Fibroblast of the aortic adventitia (primary cell): ENCODE data around the gene CCDC74B. TPM values are rescaled to one million over a fixed set of nuclear protein-coding genes. Genes with fewer than 3 reads are reported as not detected.
A peak's percentile ranks its signal among the peaks of the same experiment; 100 is the strongest.
"Not testable (repeated sequence)": the region's sequence is repeated elsewhere in the genome, so short reads cannot be mapped to it uniquely, and the experiment has no call there.

ENCODE experiments used
- DNase-seq: peaks from one replicate; pipeline ENCODE4 v3.0.0-alpha.2; 2010; ENCODE audit warnings: low read depth
- H3K4me3 ChIP-seq: 2 replicates; pipeline ENCODE4 v1.5.1; 2011; ENCODE audit warnings: low read depth, mild to moderate bottlenecking, control low read depth, low read length, moderate library complexity
- total RNA-seq: library from RNA; depleted of rRNA; stranded (reverse); fragments of >200 nt; gene quantifications from 2 replicates; pipeline ENCODE4 v1.2.3, GENCODE V29; 2012; ENCODE audit warnings: low replicate concordance
- TF ChIP-seq, protein P1 (sequence below): IDR thresholded peaks from 2 replicates; pipeline ENCODE4 v1.5.1; 2011; ENCODE audit warnings: mild to moderate bottlenecking, low read length, control low read depth, inconsistent platforms; ENCODE audit not compliant: insufficient read depth

The CCDC74B gene
- total RNA-seq, 1 donor, result 12.2 TPM

GRCh38 chr2:130185436-130185835 lies 40.5 kb upstream of the CCDC74B start:
- H3K4me3 ChIP-seq, result no peak overlapping the region
- TF ChIP-seq, protein P1, sequence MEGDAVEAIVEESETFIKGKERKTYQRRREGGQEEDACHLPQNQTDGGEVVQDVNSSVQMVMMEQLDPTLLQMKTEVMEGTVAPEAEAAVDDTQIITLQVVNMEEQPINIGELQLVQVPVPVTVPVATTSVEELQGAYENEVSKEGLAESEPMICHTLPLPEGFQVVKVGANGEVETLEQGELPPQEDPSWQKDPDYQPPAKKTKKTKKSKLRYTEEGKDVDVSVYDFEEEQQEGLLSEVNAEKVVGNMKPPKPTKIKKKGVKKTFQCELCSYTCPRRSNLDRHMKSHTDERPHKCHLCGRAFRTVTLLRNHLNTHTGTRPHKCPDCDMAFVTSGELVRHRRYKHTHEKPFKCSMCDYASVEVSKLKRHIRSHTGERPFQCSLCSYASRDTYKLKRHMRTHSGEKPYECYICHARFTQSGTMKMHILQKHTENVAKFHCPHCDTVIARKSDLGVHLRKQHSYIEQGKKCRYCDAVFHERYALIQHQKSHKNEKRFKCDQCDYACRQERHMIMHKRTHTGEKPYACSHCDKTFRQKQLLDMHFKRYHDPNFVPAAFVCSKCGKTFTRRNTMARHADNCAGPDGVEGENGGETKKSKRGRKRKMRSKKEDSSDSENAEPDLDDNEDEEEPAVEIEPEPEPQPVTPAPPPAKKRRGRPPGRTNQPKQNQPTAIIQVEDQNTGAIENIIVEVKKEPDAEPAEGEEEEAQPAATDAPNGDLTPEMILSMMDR, result no peak
- no peak for DNase-seq

DNA sequence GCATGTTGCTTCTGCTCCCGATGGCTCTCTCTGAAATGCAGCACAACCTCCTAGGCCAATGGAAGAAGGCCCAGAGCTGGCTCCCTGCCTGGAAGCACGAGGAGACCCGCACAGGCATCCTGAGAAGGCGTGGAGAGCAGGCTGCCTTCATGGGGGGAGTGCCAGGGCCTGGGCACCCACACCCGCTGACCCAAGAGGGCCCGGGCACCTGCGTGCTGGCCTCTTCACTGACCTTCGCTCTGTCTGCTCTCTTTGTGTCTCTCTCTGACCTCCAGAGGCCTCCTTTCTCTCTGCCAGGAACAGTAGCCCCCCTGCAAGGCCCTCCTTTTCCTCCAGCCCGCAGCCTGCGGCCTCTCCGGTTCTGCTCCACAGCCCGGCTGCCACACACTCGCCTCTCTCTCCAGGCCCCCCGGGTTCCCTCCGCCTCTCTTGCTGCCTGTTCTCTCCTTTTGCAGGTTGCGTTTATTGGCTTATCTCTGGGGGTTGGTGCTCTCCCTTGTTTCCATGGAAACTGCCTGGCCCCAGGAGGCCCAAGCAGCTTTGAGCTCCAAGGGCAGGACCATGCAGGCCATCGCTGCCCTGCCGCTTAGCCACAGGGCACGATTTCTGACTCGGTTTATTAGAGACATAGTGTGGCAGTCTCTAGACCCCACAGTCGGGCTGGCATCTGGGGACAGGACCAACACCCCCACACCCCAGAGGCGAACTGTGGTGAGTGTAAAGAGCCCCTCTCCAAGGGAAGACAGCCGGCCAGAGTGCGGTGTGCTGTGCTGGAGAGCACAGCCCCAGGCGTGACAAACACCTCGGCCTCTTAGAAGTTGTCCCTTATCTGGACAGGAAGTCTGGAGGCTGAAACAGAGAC lies 38.8 kb upstream of the CCDC74B start:
- TF ChIP-seq, protein P1, result no peak
- DNase-seq, result peak; percentile 47
- H3K4me3 ChIP-seq, result peak overlapping the region; percentile 66

GRCh38 chr2:130182826-130183511 lies 38.1 kb upstream of the CCDC74B start:
- peak overlapping the region; percentile 66 for H3K4me3 ChIP-seq
- not testable (repeated sequence) for DNase-seq

DNA sequence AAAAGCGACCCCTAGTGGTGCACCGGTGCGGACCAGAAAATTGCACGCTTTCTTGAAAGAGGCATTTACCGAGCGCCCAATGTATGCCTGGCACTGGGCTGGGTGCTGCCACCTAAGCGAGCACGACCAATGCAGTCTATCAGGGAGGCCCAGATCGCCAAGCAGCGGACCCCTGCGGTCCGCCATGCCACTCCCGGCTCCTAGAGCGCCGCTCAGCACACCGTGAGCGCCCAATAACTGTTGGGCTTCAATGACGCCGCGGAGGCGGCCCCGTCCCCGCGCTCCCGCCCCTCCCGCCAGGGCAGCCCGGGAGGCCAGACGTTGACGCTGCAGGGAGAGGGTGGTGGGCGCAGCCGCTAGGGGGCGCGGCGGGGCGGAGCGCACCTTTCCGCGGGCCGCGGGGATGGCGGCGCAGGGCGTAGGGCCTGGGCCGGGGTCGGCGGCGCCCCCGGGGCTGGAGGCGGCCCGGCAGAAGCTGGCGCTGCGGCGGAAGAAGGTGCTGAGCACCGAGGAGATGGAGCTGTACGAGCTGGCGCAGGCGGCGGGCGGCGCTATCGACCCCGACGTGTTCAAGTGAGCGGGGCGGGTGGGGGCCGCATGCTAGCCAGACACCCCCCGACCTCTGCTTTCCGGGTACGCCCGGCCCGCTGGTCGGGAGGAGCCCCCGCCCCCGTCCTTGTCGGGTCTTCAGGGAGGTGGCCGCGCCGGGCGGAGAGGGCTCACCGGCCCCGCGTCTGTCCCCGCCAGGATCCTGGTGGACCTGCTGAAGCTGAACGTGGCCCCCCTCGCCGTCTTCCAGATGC lies 37.2 kb upstream of the CCDC74B start, which contains the start of gene MZT2B:
Gene MZT2B (plus strand): TSS at position 383 of the 803 bp plus-strand sequence. CDS start 21 bp downstream, at position 404.
- TF ChIP-seq, protein P1, result peak; percentile 69
- peak within 1 kb of the TSS; percentile 93 for H3K4me3 ChIP-seq
- peak; percentile 79 for DNase-seq

DNA sequence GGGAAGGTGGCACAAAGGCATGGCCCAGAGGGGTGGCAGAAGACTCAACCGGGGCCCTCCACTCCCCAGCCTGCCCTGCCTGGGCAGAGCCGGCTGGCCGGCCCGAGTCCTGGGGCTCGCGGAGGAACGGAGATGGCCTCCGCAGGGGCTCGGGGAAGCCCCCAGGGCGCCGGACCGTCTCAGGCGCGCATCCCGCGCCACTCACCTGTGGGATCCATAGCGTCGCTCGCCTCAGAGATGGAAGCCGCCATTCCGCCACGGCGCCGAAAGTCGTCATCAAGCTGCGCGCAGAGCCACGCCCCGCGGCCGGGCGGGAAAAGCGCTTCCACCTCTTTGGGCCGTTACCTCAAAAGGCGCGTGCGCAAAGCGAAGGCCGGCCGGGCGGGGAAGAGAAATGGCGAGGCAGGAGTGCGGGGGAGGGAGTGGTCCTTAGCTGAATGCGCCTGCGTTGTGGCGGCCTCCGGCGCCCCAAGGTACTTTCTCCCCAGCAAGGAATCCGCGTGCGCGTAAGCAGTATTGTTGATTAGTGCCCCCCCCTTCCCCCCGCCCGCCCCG lies 36.5 kb upstream of the CCDC74B start, which contains the start of gene SMPD4:
Gene SMPD4 (minus strand): TSS at position 278 of the 555 bp plus-strand sequence. CDS start 5,010 bp downstream, outside the sequence.
- TF ChIP-seq, protein P1, result no peak
- H3K4me3 ChIP-seq, result peak within 1 kb of the TSS; percentile 93
- peak; percentile 94 for DNase-seq

DNA sequence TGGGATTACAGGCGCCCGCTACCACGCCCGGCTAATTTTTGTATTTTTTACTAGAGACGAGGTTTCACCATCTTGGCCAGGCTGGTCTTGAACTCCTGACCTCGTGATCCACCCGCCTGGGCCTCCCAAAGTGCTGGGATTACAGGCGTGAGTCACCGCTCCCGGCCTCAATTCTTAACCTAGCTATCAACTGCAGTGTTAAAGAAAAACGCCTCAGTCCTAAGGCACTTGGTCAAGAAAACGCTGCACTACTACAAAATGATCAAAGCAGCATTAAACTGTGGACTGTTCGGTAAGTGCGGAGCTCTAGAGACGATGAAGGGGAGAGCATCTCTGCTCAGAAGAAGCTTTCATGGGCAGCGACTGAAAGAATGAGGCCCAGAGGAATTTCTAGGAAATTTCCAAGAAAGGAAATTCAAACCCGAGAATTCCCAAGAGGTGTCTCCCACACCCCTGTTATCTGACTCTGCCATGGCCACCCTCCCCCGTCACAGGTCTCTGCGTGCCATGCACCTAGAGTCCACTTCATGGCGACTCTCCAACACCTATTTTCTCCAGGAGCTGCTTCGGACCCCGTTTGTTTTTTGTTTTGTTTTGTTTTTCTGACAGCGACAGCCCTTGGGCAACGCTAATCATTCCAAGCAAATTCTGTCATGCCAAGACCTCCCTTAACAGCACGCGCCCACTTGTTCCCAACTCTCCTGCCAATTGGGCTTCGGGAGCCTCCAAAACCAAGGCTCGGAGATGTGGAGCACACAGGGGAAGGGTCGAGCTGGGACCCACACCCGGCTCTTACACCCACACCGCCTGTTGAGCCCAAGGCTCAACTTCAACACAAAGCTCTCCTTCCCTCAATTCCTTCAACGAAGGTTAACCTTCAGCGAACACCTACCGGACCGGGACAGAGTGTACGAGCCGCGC lies 35.8 kb upstream of the CCDC74B start:
- peak; percentile 4 for DNase-seq
- H3K4me3 ChIP-seq, result peak overlapping the region; percentile 93

DNA sequence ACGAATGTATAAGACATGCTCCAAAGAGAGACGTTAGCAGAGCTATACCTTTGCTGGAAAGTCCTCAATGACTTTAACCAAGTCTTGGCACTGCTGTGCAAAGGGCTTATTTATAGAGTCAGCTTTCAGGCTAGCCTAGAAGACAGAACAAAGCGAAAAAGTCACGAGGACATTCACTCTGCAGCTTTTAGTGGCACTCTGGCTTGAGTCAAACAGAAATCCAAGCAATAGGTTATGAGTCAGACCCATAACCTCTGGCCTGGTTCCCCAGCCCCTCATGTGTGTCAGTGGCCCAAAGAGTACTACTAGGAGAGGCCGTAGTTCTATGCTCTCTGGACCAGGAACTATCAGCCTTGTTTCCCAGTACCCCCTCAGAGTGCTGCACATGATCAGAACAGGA lies 30.0 kb upstream of the CCDC74B start:
- H3K4me3 ChIP-seq, DNase-seq: not testable (repeated sequence)
